ENCODE results near the gene FHL1. TPM values are rescaled to one million over a fixed set of nuclear protein-coding genes. Genes with fewer than 3 reads are reported as not detected.

The FHL1 gene
- total RNA-seq, 1 experiment from 2014 or later = not detected

- Histone ChIP-seq H2AFZ (ENCODE audit: low read length) (no peak overlapping the region), H3K4me3 (ENCODE audit: low read length) (no peak overlapping the region), H3K36me3 (ENCODE audit: insufficient read depth, low read length) (no peaks in the 10 kb centered on the region), H3K9ac (ENCODE audit: low read length) (no peak overlapping the region), H3K27me3 (ENCODE audit: low read length) (no peaks in the 10 kb centered on the region), H3K4me1 (ENCODE audit: low read length) (no peaks in the 10 kb centered on the region), H3K79me2 (ENCODE audit: low read length) (no peaks in the 10 kb centered on the region), H3K27ac (ENCODE audit: low read length) (no peak overlapping the region), H3K4me2 (ENCODE audit: low read depth, low read length, poor library complexity, severe bottlenecking) (no peak overlapping the region), H3K9me2 (replicated peaks; ENCODE audit: insufficient read depth, low read length) (no peaks in the 10 kb centered on the region), H4K20me1 (ENCODE audit: insufficient read depth, low read depth, low read length) (no peaks in the 10 kb centered on the region), H3K9me3 (ENCODE audit: low read length) (no peaks in the 10 kb centered on the region)
- no peak for DNase-seq
Measured at GRCh38 chrX:136183917-136184316, 36.6 kb downstream of the FHL1 start.

- no peaks in the 10 kb centered on the region for H4K20me1 ChIP-seq (ENCODE audit: insufficient read depth, low read depth, low read length)
- H3K4me3 ChIP-seq (ENCODE audit: low read length) = no peak overlapping the region
- no peaks in the 10 kb centered on the region for H3K9me2 ChIP-seq (replicated peaks; ENCODE audit: insufficient read depth, low read length)
- H3K9ac ChIP-seq (ENCODE audit: low read length) = no peak overlapping the region
- no peak overlapping the region for H3K27ac ChIP-seq (ENCODE audit: low read length)
- no peaks in the 10 kb centered on the region for H3K36me3 ChIP-seq (ENCODE audit: insufficient read depth, low read length)
- no peaks in the 10 kb centered on the region for H3K27me3 ChIP-seq (ENCODE audit: low read length)
- H3K79me2 ChIP-seq (ENCODE audit: low read length) = no peaks in the 10 kb centered on the region
- no peaks in the 10 kb centered on the region for H3K9me3 ChIP-seq (ENCODE audit: low read length)
- no peak for DNase-seq
- no peaks in the 10 kb centered on the region for H3K4me1 ChIP-seq (ENCODE audit: low read length)
- no peak overlapping the region for H2AFZ ChIP-seq (ENCODE audit: low read length)
- no peak overlapping the region for H3K4me2 ChIP-seq (ENCODE audit: low read depth, low read length, poor library complexity, severe bottlenecking)
Measured at GRCh38 chrX:136185401-136186022, 38.2 kb downstream of the FHL1 start.

GRCh38 chrX:136186023-136186413 lies 38.7 kb downstream of the FHL1 start:
- Histone ChIP-seq H3K27ac (ENCODE audit: low read length) (no peak overlapping the region), H3K27me3 (ENCODE audit: low read length) (no peaks in the 10 kb centered on the region), H3K4me1 (ENCODE audit: low read length) (no peaks in the 10 kb centered on the region), H3K4me3 (ENCODE audit: low read length) (no peak overlapping the region), H3K9ac (ENCODE audit: low read length) (no peak overlapping the region), H4K20me1 (ENCODE audit: insufficient read depth, low read depth, low read length) (no peaks in the 10 kb centered on the region), H3K79me2 (ENCODE audit: low read length) (no peaks in the 10 kb centered on the region), H3K4me2 (ENCODE audit: low read depth, low read length, poor library complexity, severe bottlenecking) (no peak overlapping the region), H3K9me2 (replicated peaks; ENCODE audit: insufficient read depth, low read length) (no peaks in the 10 kb centered on the region), H3K9me3 (ENCODE audit: low read length) (no peaks in the 10 kb centered on the region), H2AFZ (ENCODE audit: low read length) (no peak overlapping the region), H3K36me3 (ENCODE audit: insufficient read depth, low read length) (no peaks in the 10 kb centered on the region)
- DNase-seq = no peak

- no peaks in the 10 kb centered on the region for H4K20me1 ChIP-seq (ENCODE audit: insufficient read depth, low read depth, low read length)
- H3K36me3 ChIP-seq (ENCODE audit: insufficient read depth, low read length) = no peaks in the 10 kb centered on the region
- H3K4me3 ChIP-seq (ENCODE audit: low read length) = no peak overlapping the region
- 0 out of 2 replicates have a peak, but pooled peaks cover 2% of the 10 kb centered on the region for H3K4me1 ChIP-seq (ENCODE audit: low read length)
- H3K9ac ChIP-seq (ENCODE audit: low read length) = no peak overlapping the region
- H3K9me3 ChIP-seq (ENCODE audit: low read length) = no peaks in the 10 kb centered on the region
- no peaks in the 10 kb centered on the region for H3K27me3 ChIP-seq (ENCODE audit: low read length)
- H3K27ac ChIP-seq (ENCODE audit: low read length) = no peak overlapping the region
- DNase-seq = no peak
- no peak overlapping the region for H2AFZ ChIP-seq (ENCODE audit: low read length)
- no peak overlapping the region for H3K4me2 ChIP-seq (ENCODE audit: low read depth, low read length, poor library complexity, severe bottlenecking)
- H3K9me2 ChIP-seq (replicated peaks; ENCODE audit: insufficient read depth, low read length) = no peaks in the 10 kb centered on the region
- no peaks in the 10 kb centered on the region for H3K79me2 ChIP-seq (ENCODE audit: low read length)
Measured at GRCh38 chrX:136189222-136189621, 41.9 kb downstream of the FHL1 start.

- Histone ChIP-seq H3K27me3 (ENCODE audit: low read length) (no peaks in the 10 kb centered on the region), H2AFZ (ENCODE audit: low read length) (no peak overlapping the region), H3K9ac (ENCODE audit: low read length) (no peak overlapping the region), H3K4me1 (ENCODE audit: low read length) (0 out of 2 replicates have a peak, but pooled peaks cover 2% of the 10 kb centered on the region), H3K36me3 (ENCODE audit: insufficient read depth, low read length) (no peaks in the 10 kb centered on the region), H3K4me2 (ENCODE audit: low read depth, low read length, poor library complexity, severe bottlenecking) (no peak overlapping the region), H3K9me3 (ENCODE audit: low read length) (no peaks in the 10 kb centered on the region), H3K9me2 (replicated peaks; ENCODE audit: insufficient read depth, low read length) (no peaks in the 10 kb centered on the region), H3K79me2 (ENCODE audit: low read length) (no peaks in the 10 kb centered on the region), H4K20me1 (ENCODE audit: insufficient read depth, low read depth, low read length) (no peaks in the 10 kb centered on the region), H3K4me3 (ENCODE audit: low read length) (no peak overlapping the region), H3K27ac (ENCODE audit: low read length) (no peak overlapping the region)
- no peak for DNase-seq
Measured at GRCh38 chrX:136190038-136190713, 42.8 kb downstream of the FHL1 start.

DNA sequence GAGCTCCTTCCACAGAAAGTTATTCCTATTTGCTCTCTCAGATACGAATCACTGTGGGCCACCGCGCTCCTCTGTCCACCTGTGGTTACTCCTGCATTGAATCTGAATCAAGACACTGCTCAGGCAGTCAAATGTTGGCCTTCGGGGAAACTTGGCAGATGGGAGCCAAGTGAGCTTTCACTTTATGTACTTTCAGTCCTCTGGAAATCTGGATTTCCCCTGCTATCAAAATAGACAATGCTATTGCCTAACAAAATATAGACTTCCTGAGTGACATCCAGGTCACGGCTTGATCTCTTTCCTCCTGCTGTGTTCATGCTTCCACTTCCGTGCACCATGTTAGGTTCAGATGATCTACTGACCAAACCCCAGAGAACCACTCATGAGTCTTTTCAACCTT lies 43.8 kb downstream of the FHL1 start:
- Histone ChIP-seq H4K20me1 (ENCODE audit: insufficient read depth, low read depth, low read length) (no peaks in the 10 kb centered on the region), H3K79me2 (ENCODE audit: low read length) (no peaks in the 10 kb centered on the region), H3K4me1 (ENCODE audit: low read length) (0 out of 2 replicates have a peak, but pooled peaks cover 2% of the 10 kb centered on the region), H3K27ac (ENCODE audit: low read length) (no peak overlapping the region), H3K27me3 (ENCODE audit: low read length) (no peaks in the 10 kb centered on the region), H3K4me2 (ENCODE audit: low read depth, low read length, poor library complexity, severe bottlenecking) (no peak overlapping the region), H3K36me3 (ENCODE audit: insufficient read depth, low read length) (no peaks in the 10 kb centered on the region), H3K9me2 (replicated peaks; ENCODE audit: insufficient read depth, low read length) (no peaks in the 10 kb centered on the region), H3K9me3 (ENCODE audit: low read length) (no peaks in the 10 kb centered on the region), H2AFZ (ENCODE audit: low read length) (no peak overlapping the region; the same call in 1 of the 2 replicates), H3K4me3 (ENCODE audit: low read length) (no peak overlapping the region), H3K9ac (ENCODE audit: low read length) (no peak overlapping the region)
- no peak for DNase-seq

GRCh38 chrX:136192135-136192534 lies 44.8 kb downstream of the FHL1 start:
- Histone ChIP-seq H3K9me2 (replicated peaks; ENCODE audit: insufficient read depth, low read length) (no peaks in the 10 kb centered on the region), H3K36me3 (ENCODE audit: insufficient read depth, low read length) (no peaks in the 10 kb centered on the region), H3K9ac (ENCODE audit: low read length) (no peak overlapping the region), H3K4me2 (ENCODE audit: low read depth, low read length, poor library complexity, severe bottlenecking) (no peak overlapping the region), H3K4me1 (ENCODE audit: low read length) (0 out of 2 replicates have a peak, but pooled peaks cover 2% of the 10 kb centered on the region), H2AFZ (ENCODE audit: low read length) (no peak overlapping the region), H3K27me3 (ENCODE audit: low read length) (no peaks in the 10 kb centered on the region), H3K4me3 (ENCODE audit: low read length) (no peak overlapping the region), H4K20me1 (ENCODE audit: insufficient read depth, low read depth, low read length) (no peaks in the 10 kb centered on the region), H3K27ac (ENCODE audit: low read length) (no peak overlapping the region), H3K79me2 (ENCODE audit: low read length) (no peaks in the 10 kb centered on the region), H3K9me3 (ENCODE audit: low read length) (no peaks in the 10 kb centered on the region)
- DNase-seq = no peak

GRCh38 chrX:136192839-136193414 lies 45.6 kb downstream of the FHL1 start:
- H3K9me3 ChIP-seq (ENCODE audit: low read length) = no peaks in the 10 kb centered on the region
- no peak overlapping the region for H3K9ac ChIP-seq (ENCODE audit: low read length)
- DNase-seq = no peak
- no peaks in the 10 kb centered on the region for H3K27me3 ChIP-seq (ENCODE audit: low read length)
- no peaks in the 10 kb centered on the region for H4K20me1 ChIP-seq (ENCODE audit: insufficient read depth, low read depth, low read length)
- H3K9me2 ChIP-seq (replicated peaks; ENCODE audit: insufficient read depth, low read length) = no peaks in the 10 kb centered on the region
- no peak overlapping the region for H3K4me2 ChIP-seq (ENCODE audit: low read depth, low read length, poor library complexity, severe bottlenecking)
- no peak overlapping the region for H3K27ac ChIP-seq (ENCODE audit: low read length)
- H2AFZ ChIP-seq (ENCODE audit: low read length) = no peak overlapping the region
- no peak overlapping the region for H3K4me3 ChIP-seq (ENCODE audit: low read length)
- 0 out of 2 replicates have a peak, but pooled peaks cover 2% of the 10 kb centered on the region for H3K4me1 ChIP-seq (ENCODE audit: low read length)
- H3K79me2 ChIP-seq (ENCODE audit: low read length) = no peaks in the 10 kb centered on the region
- no peaks in the 10 kb centered on the region for H3K36me3 ChIP-seq (ENCODE audit: insufficient read depth, low read length)
